ENCODE measurements around the gene TMEM156. TPM values are rescaled to one million over a fixed set of nuclear protein-coding genes. Genes with fewer than 3 reads are reported as not detected.

The TMEM156 gene
- total and polyA plus RNA-seq, 2 donors (not counting 3 experiments of a cell fraction or from before 2014, with no cell fraction given): 0.39 to 1.00 TPM

DNA sequence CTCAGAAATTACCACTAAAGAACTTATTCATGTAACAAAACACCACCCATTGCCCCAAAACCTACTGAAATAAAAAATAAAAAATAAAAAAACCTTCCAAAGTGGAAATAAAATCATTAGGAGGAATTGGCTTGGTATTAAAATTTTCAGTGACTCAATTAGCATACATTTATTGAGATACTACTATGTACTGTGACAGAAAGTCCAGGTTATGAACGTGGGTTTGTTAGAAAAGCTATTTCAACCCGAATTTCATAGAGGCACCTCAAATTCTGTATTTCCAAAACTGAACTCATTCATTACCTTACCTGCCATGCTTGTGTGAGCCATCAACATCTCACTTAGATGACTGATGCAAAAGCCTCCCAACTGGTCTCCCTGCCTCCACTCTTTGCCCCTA is 46.6 kb upstream of the TMEM156 start:
- Histone ChIP-seq H3K9me1 (replicated peaks; ENCODE audit: control insufficient read depth, extremely low read depth, insufficient read depth, low read length) (no peaks in the 10 kb centered on the region), H3K4me2 (ENCODE audit: insufficient read depth, low read length) (no peak overlapping the region), H3K27ac (ENCODE audit: insufficient read depth, low read depth, low read length) (no peak overlapping the region), H3K4me3 (replicated peaks in 1 of 3; ENCODE audit: insufficient read depth in 1 of 3, low read depth in 1 of 3, low read length in 3 of 3) (no peak overlapping the region), H3K79me2 (ENCODE audit: control insufficient read depth, insufficient read depth, low read length) (no peaks in the 10 kb centered on the region), H3K27me3 (ENCODE audit: control insufficient read depth in 2 of 2, insufficient read depth in 2 of 2, low read length in 2 of 2) (no peaks in the 10 kb centered on the region), H3K4me1 (ENCODE audit: control insufficient read depth, extremely low read depth, insufficient read depth, low read length) (peaks cover 2% of the 10 kb centered on the region), H3K9ac (replicated peaks; ENCODE audit: extremely low read depth, insufficient read depth, low read length) (no peak overlapping the region), H3K9me3 (replicated peaks; ENCODE audit: control insufficient read depth, insufficient read depth, low read length) (no peaks in the 10 kb centered on the region), H2AFZ (ENCODE audit: low read depth, low read length) (no peak overlapping the region), H4K20me1 (replicated peaks; ENCODE audit: control insufficient read depth, extremely low read depth, insufficient read depth, low read length) (no peaks in the 10 kb centered on the region), H3K36me3 (ENCODE audit: control insufficient read depth in 2 of 2, extremely low read depth in 1 of 2, insufficient read depth in 2 of 2, low read length in 2 of 2) (peaks cover 0 to 1% of the 10 kb centered on the region in 2 experiments)
- BruUV-seq (replicated peaks): no TSS peak
- dilution Hi-C loops (cut with MboI; ENCODE audit: extremely low pct_ligation_motif_present, low sequenced_read_pairs): no loop called here
- FAIRE-seq: no peak
- no peak for TF ChIP-seq POLR2AphosphoS5 (IDR thresholded peaks at IDR 0.05; ENCODE audit: insufficient read depth, low read depth, low read length)
- TF ChIP-seq MYC (IDR thresholded peaks at IDR 0.05; ENCODE audit: low read depth, low read length): no peak
- TF ChIP-seq, protein P1, sequence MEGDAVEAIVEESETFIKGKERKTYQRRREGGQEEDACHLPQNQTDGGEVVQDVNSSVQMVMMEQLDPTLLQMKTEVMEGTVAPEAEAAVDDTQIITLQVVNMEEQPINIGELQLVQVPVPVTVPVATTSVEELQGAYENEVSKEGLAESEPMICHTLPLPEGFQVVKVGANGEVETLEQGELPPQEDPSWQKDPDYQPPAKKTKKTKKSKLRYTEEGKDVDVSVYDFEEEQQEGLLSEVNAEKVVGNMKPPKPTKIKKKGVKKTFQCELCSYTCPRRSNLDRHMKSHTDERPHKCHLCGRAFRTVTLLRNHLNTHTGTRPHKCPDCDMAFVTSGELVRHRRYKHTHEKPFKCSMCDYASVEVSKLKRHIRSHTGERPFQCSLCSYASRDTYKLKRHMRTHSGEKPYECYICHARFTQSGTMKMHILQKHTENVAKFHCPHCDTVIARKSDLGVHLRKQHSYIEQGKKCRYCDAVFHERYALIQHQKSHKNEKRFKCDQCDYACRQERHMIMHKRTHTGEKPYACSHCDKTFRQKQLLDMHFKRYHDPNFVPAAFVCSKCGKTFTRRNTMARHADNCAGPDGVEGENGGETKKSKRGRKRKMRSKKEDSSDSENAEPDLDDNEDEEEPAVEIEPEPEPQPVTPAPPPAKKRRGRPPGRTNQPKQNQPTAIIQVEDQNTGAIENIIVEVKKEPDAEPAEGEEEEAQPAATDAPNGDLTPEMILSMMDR (IDR thresholded peaks at IDR 0.05; ENCODE audit: extremely low read depth in 1 of 2, insufficient read depth in 1 of 2, low read depth in 1 of 2, low read length in 2 of 2): no peak
- TF ChIP-seq JUN (IDR thresholded peaks at IDR 0.05; ENCODE audit: borderline replicate concordance, insufficient read depth, insufficient read length, low read depth): no peak
- no peak for TF ChIP-seq GATA2 (IDR thresholded peaks at IDR 0.05; ENCODE audit: insufficient read depth, insufficient read length, low read depth, low read length)
- TF ChIP-seq, protein P2, sequence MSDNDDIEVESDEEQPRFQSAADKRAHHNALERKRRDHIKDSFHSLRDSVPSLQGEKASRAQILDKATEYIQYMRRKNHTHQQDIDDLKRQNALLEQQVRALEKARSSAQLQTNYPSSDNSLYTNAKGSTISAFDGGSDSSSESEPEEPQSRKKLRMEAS (IDR thresholded peaks at IDR 0.05; ENCODE audit: insufficient read depth, insufficient read length): no peak
- TF ChIP-seq POLR2A (IDR thresholded peaks at IDR 0.05; ENCODE audit: low read depth, low read length): no peak
- no peak for TF ChIP-seq FOS (IDR thresholded peaks at IDR 0.05; ENCODE audit: borderline replicate concordance, insufficient read depth, low read length)
- no peak for TF ChIP-seq EZH2 (IDR thresholded peaks at IDR 0.05; ENCODE audit: borderline replicate concordance, low read depth, low read length, severe bottlenecking)
- ChIA-PET CTCF (no interaction called here), POLR2A (no interaction called here)
- intact Hi-C loops (cut with micrococcal nuclease): no loop called here
- DNase-seq (ENCODE audit: low read depth, low spot score): no peak
